Measurements from ENCODE around the gene FAM186B.

The FAM186B gene

DNA sequence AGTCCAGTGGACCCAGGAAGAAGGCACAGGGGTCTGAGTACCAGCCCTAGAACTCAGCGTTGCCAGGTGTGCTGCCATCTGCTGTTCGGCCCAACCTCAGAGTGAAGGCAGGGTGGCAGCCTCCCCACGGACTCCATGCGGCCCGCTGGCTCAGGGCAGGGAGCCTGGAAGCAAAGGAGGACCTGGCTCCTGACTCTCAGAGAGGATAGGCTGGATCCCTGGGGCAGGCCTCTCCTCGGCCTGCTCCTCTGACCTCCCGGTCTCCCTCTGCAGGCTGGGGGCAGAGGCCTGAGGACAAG is 47.6 kb downstream of the FAM186B start:
- H3K4me3 ChIP-seq (ENCODE audit: low read depth, low read length), result no peak overlapping the region
- TF ChIP-seq, protein P1, sequence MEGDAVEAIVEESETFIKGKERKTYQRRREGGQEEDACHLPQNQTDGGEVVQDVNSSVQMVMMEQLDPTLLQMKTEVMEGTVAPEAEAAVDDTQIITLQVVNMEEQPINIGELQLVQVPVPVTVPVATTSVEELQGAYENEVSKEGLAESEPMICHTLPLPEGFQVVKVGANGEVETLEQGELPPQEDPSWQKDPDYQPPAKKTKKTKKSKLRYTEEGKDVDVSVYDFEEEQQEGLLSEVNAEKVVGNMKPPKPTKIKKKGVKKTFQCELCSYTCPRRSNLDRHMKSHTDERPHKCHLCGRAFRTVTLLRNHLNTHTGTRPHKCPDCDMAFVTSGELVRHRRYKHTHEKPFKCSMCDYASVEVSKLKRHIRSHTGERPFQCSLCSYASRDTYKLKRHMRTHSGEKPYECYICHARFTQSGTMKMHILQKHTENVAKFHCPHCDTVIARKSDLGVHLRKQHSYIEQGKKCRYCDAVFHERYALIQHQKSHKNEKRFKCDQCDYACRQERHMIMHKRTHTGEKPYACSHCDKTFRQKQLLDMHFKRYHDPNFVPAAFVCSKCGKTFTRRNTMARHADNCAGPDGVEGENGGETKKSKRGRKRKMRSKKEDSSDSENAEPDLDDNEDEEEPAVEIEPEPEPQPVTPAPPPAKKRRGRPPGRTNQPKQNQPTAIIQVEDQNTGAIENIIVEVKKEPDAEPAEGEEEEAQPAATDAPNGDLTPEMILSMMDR (IDR thresholded peaks at IDR 0.05; ENCODE audit: low read depth, low read length), result peak; percentile 28
- in situ Hi-C loops (cut with HindIII; ENCODE audit: low sequenced_read_pairs), result no loop called here
- DNase-seq (ENCODE audit: low read depth, low spot score), result no peak

DNA sequence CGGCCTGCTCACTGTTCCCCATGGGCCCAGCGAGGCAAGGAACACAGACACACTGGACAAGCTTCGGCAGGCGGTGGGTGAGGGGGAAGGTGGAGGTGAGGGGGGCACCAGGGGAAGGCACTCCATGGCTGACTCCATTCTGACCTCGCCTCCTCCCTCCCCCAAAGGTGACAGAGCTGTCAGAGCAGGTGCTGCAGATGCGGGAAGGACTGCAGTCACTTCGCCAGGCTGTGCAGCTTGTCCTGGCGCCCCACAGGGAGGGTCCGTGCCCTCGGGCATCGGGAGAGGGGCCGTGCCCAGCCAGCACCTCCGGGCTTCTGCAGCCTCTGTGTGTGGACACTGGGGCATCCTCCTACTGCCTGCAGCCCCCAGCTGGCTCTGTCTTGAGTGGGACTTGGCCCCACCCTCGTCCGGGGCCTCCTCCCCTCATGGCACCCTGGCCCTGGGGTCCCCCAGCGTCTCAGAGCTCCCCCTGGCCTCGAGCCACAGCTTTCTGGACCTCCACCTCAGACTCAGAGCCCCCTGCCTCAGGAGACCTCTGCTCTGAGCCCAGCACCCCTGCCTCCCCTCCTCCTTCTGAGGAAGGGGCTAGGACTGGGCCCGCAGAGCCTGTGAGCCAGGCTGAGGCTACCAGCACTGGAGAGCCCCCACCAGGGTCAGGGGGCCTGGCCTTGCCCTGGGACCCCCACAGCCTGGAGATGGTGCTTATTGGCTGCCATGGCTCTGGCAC is 48.1 kb downstream of the FAM186B start:
- in situ Hi-C loops (cut with HindIII; ENCODE audit: low sequenced_read_pairs), result no loop called here

DNA sequence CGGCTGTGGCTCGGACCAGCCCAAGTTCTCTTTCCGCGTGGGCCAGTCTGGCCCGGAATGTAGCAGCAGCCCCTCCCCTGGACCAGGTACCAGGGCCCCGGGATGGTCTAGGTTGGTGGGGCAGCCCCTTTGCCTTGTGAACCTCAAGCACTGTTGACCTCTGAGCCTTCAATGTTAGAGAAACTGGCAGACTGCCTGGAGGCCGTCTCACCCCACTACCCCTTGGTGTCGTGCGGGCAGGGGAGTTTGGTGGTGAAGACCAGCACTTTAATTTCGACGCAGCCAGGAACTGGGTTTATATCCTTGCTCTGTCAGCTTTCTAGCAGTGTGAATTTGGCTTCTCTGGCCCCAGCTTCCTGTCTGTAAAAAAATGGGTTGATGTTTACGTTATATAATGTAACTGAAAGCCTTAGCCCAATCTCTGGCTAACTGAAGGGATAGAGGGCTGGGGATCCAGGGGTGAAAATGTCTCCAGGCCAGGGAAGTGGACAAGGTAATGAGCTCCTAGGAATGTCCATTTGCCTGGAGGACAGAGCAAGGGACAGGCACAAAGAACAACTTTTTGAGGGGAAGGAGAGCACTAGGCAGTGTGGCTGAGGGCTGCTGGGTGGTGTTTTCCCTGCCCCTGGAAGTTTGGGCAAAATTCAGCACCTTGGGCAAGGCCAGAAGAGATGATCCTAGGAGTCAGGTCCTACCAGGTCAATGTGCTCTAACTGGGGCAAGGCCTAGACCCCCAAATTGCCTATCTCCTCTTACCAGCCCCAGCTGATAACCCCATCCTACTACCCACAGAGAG is 48.9 kb downstream of the FAM186B start:
- no peak for DNase-seq (ENCODE audit: low read depth, low spot score)
- H3K4me3 ChIP-seq (ENCODE audit: low read depth, low read length), result no peak overlapping the region
- in situ Hi-C loops (cut with HindIII; ENCODE audit: low sequenced_read_pairs), result no loop called here
- TF ChIP-seq, protein P1 (IDR thresholded peaks at IDR 0.05; ENCODE audit: low read depth, low read length), result no peak

More for the DNA sequence above, 48.1 kb downstream of the FAM186B start:
- TF ChIP-seq, protein P1 (IDR thresholded peaks at IDR 0.05; ENCODE audit: low read depth, low read length), result no peak
- DNase-seq (ENCODE audit: low read depth, low spot score), result no peak
- H3K4me3 ChIP-seq (ENCODE audit: low read depth, low read length), result no peak overlapping the region

DNA sequence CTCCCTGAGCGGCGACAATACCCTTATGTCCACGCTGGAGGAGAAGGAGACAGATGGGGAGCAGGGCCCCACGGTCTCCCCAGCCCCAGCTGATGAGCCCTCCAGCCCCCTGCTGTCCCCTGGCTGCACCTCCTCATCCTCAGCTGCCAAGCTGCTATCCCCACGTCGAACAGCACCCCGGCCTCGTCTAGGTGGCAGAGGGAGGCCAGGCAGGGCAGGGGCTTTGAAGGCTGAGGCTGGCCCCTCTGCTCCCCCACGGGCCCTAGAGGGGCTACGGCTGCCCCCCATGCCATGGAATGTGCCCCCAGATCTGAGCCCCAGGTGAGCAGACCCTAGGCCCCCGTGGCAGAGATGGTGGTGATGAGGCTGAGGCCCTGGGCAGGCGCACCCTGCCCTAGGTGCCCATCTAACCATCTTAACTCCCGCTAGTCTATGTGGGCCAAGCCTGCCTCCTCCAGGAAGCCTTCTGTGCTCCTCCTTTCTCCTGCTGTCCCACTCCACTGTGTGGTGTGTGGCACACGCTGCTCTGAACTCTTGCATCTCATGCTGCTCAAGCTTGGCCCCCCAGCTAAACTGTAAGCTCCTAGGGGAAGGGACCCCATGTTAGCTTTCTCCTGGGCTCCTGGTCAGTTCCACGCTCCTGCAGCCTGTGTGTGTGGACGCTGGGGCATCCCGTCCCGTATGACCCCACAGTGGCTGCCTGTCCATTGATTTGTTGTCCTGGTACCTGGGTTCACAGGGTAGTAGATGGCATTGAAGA is 49.6 kb downstream of the FAM186B start:
- in situ Hi-C loops (cut with HindIII; ENCODE audit: low sequenced_read_pairs), result no loop called here
- no peak for DNase-seq (ENCODE audit: low read depth, low spot score)
- TF ChIP-seq, protein P1 (IDR thresholded peaks at IDR 0.05; ENCODE audit: low read depth, low read length), result no peak
- H3K4me3 ChIP-seq (ENCODE audit: low read depth, low read length), result no peak overlapping the region

DNA sequence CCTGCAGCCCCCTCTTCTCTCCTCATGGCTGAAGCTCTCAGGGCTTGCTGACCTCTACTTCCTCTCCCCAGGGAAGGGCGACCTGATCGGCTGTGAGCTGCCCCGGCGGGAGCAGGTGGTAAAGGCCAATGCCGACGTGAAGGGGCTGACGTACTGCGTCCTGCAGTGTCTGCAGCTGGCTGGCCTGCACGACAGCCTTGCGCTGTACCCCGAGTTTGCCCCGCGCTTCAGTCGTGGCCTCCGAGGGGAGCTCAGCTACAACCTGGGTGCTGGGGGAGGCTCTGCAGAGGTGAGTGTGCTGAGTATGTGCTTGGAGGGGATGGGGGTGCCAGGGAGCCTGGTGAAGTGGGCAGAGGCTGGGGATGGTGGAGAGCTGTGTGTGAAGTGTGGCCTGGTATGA is 51.2 kb downstream of the FAM186B start:
- no peak overlapping the region for H3K4me3 ChIP-seq (ENCODE audit: low read depth, low read length)
- DNase-seq (ENCODE audit: low read depth, low spot score), result no peak
- in situ Hi-C loops (cut with HindIII; ENCODE audit: low sequenced_read_pairs), result no loop called here
- TF ChIP-seq, protein P1 (IDR thresholded peaks at IDR 0.05; ENCODE audit: low read depth, low read length), result no peak

DNA sequence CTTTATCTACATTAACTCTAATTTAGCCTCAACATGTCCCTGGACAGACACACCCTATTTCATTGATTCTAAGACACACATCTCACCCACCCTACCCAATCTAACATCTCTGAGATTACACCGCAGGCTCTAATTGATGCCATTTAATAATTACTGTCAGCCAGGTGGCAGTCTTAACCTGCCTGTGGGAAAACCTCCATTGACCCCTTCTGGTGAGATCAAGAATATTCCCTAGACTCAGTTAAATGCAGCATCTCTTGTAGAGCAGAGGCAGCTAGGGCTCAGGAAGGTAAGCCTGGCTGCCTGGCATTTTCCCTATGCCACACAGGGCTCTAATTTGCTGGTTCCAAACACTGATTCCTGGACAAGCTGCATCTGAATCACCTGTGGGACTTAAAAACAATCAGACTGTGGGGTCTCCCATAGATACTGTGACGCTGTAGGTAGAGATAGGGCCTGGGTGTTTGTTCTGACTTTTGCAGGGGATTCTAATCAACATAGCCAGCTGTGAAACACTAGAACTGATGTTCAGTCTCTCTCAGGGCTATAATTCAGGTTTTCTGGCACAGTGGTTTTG is 51.8 kb downstream of the FAM186B start:
- TF ChIP-seq, protein P1 (IDR thresholded peaks at IDR 0.05; ENCODE audit: low read depth, low read length), result no peak
- peak; percentile 17 for DNase-seq (ENCODE audit: low read depth, low spot score)
- in situ Hi-C loops (cut with HindIII; ENCODE audit: low sequenced_read_pairs), result no loop called here
- no peak overlapping the region for H3K4me3 ChIP-seq (ENCODE audit: low read depth, low read length)
